Type B pancreatic cell (in vitro differentiated cells): ENCODE measurements around the gene TACR2. TPM values are rescaled to one million over a fixed set of nuclear protein-coding genes. Genes with fewer than 3 reads are reported as not detected.

Experiments
- DNase-seq: peaks from one replicate; pipeline ENCODE4 v3.0.0; 2021; ENCODE audit warnings: mixed read lengths; ENCODE audit not compliant: unreplicated experiment; ENCODE audit errors: extremely low spot score
- H3K27ac Mint-ChIP-seq: 2 replicates; pipeline ENCODE4 v1.8.0; 2021; ENCODE audit warnings: mild to moderate bottlenecking, mixed read lengths
- H3K27me3 Mint-ChIP-seq: 2 replicates; pipeline ENCODE4 v1.8.0; 2021; ENCODE audit warnings: mixed read lengths
- H3K36me3 Mint-ChIP-seq: 2 replicates; pipeline ENCODE4 v1.8.0; 2021; ENCODE audit warnings: mixed read lengths
- H3K4me1 Mint-ChIP-seq: one replicate; pipeline ENCODE4 v1.8.0; 2021; ENCODE audit warnings: mixed read lengths; ENCODE audit not compliant: unreplicated experiment
- H3K4me3 Mint-ChIP-seq: 2 replicates; pipeline ENCODE4 v1.8.0; 2021; ENCODE audit warnings: mild to moderate bottlenecking, mixed read lengths
- H3K9me3 Mint-ChIP-seq: 2 replicates; pipeline ENCODE4 v1.8.0; 2021; ENCODE audit warnings: mixed read lengths
- total RNA-seq: library from RNA; stranded (reverse); gene quantifications from 2 replicates; pipeline ENCODE4 v1.2.1, GENCODE V29; 2021; ENCODE audit warnings: low replicate concordance
- TF ChIP-seq, protein P1 (sequence below): fragments of 200-600 bp; sonication (generic); conservative IDR thresholded peaks from 2 replicates; pipeline ENCODE4 v1.5.0; 2021; ENCODE audit warnings: antibody characterized with exemption, mild to moderate bottlenecking

The TACR2 gene
- total RNA-seq, 1 donor from 2014 or later: not detected

DNA sequence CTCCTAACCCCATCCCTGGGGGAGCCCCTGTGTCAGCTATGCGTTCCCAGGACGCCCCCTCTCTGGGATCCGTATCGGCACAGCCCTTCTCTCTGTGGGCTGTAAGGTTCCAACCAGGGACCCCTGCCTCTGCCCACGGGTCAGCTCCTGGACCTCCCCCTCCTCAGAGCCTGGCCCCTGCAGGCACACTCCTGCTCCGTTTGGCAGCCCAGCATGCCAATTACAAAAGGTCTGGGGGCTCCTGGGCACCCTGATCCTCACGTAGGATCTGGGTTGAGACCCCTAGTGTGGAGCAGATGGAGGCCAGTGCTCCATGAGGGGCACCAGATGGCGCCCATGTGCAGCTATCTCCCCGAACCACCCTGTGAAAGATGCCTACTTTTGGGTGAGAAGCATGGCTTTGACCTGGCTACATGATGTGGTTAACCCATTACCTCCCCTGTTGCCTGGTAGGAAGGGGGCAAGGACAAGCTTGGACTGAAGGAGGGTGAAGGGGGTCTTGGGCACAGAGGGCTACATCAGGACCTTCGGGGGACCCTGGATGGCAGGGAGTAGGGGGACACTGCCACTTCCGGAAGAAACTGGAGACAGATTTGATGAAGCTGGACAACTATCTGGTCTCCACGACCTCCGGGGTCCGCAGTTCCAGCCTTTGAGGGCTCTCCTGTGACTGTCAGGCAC, 9.0 kb downstream of the TACR2 start:
- H3K9me3 Mint-ChIP-seq: no peaks in the 10 kb centered on the region
- H3K4me1 Mint-ChIP-seq: peaks cover 19% of the 10 kb centered on the region
- TF ChIP-seq, protein P1, sequence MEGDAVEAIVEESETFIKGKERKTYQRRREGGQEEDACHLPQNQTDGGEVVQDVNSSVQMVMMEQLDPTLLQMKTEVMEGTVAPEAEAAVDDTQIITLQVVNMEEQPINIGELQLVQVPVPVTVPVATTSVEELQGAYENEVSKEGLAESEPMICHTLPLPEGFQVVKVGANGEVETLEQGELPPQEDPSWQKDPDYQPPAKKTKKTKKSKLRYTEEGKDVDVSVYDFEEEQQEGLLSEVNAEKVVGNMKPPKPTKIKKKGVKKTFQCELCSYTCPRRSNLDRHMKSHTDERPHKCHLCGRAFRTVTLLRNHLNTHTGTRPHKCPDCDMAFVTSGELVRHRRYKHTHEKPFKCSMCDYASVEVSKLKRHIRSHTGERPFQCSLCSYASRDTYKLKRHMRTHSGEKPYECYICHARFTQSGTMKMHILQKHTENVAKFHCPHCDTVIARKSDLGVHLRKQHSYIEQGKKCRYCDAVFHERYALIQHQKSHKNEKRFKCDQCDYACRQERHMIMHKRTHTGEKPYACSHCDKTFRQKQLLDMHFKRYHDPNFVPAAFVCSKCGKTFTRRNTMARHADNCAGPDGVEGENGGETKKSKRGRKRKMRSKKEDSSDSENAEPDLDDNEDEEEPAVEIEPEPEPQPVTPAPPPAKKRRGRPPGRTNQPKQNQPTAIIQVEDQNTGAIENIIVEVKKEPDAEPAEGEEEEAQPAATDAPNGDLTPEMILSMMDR: peak; percentile 46
- DNase-seq: no peak
- H3K27me3 Mint-ChIP-seq: no peaks in the 10 kb centered on the region
- H3K36me3 Mint-ChIP-seq: peaks cover 11% of the 10 kb centered on the region
- no peak overlapping the region for H3K4me3 Mint-ChIP-seq
- H3K27ac Mint-ChIP-seq: peak overlapping the region; percentile 66

DNA sequence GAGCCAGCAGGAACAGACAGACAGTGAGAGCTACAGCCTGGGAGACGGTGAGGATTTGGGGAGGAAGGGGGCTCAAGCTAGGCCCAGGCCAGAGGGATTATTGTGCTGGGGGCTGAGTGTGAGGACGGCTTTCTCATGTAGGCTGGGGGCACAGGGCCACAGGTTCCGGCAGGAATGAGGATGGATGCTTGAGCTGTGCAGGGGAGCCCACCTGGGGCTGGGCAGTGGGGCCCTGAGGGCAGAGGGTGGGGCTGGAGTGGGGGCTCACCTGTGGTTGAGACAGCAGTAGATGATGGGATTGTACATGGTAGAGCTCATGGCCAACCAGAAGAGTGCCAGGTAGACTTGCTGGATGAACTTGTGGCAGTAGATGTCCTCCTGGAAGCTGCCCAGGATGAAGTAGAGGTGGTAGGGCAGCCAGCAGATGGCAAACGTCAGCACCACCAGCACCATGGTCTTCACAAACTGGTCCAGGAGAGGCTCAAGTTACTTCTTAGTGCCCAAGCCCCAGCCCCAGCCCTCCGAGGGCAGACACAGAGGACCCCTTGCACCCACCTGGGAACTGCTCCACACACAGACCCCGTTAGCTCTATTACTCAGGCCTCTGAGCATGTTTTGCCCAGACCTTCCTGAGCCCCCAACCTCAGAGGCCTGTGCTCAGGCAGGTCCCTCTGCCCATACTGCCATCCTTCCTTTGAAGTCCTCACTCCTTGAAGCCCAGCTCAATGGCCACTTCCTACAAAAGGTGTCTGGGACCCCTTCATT, 9.7 kb downstream of the TACR2 start:
- Mint-ChIP-seq H3K4me1 (peaks cover 19% of the 10 kb centered on the region), H3K27me3 (no peaks in the 10 kb centered on the region), H3K36me3 (peaks cover 11% of the 10 kb centered on the region), H3K9me3 (no peaks in the 10 kb centered on the region), H3K27ac (peak overlapping the region; percentile 66), H3K4me3 (no peak overlapping the region)
- TF ChIP-seq, protein P1: no peak
- DNase-seq: no peak

DNA sequence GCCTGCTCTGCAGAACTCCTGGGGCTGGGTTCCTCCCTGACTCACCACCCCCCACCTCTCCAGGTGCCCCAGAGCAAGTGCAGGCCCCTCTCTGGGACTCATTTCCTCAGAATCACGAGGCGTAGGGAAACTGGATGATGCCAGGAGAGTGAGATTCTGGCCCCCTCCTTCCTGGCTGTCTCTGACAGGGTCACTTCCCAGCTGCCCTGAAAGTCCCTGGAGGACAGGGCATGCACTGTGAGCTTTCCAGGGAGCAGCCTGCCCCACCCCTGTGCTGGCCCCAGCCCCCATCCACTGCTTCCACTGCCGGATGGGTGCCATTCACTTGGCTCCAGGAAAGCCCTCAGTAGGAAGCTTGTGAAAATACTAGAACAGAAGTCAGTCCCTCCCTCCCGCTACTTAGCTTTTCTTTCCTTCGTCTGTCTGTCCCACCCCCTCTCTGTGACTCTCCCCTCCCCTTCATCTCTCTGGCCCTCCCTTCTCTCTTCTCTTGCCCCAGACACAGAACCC, 10.4 kb downstream of the TACR2 start:
- H3K4me1 Mint-ChIP-seq: peaks cover 17% of the 10 kb centered on the region
- TF ChIP-seq, protein P1: no peak
- no peaks in the 10 kb centered on the region for H3K27me3 Mint-ChIP-seq
- peaks cover 11% of the 10 kb centered on the region for H3K36me3 Mint-ChIP-seq
- H3K27ac Mint-ChIP-seq: peak overlapping the region; percentile 50
- no peaks in the 10 kb centered on the region for H3K9me3 Mint-ChIP-seq
- H3K4me3 Mint-ChIP-seq: no peak overlapping the region
- no peak for DNase-seq

DNA sequence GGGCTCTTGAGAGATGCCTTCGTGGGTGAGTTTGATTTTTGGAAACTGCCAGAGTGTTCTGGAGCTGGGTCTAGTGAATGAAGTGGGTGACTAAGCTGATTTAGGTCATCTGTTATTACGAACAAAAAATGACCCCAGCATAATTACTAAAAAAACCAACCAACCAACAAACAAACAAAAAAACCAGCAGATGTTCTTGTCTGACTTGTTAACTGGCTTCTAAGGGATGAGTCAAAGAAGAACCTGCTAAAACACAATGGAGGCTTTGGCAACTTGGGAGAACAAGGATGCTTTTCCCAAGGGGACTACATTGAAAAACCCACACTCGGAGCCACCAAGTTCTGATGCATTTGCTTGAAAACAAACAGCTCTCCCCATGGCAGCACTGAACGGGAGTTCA, 11.5 kb downstream of the TACR2 start:
- DNase-seq: no peak
- H3K4me1 Mint-ChIP-seq: peaks cover 9% of the 10 kb centered on the region
- H3K36me3 Mint-ChIP-seq: peaks cover 11% of the 10 kb centered on the region
- H3K9me3 Mint-ChIP-seq: no peaks in the 10 kb centered on the region
- no peaks in the 10 kb centered on the region for H3K27me3 Mint-ChIP-seq
- TF ChIP-seq, protein P1: no peak
- no peak overlapping the region for H3K27ac Mint-ChIP-seq
- H3K4me3 Mint-ChIP-seq: no peak overlapping the region

DNA sequence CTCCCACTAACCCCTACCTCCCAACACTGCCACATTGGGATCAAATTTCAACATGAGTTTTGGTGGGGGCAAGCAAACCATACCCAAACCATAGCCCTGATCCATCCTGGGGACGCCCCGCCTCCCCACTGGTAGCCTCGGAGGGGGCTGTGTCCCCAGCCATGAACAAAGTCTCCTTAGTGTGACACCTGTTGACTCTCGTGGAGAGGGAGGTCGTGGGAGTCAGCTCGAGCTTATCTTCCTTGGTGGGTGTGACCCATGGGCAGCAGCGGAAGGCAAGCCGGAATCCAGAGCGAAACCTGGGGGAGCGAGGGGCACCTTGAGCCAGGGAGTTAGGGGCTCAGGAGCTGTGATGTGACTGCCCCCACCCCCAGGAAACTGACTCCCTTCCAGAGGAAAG, 11.9 kb downstream of the TACR2 start:
- DNase-seq: no peak
- H3K4me1 Mint-ChIP-seq: peaks cover 9% of the 10 kb centered on the region
- TF ChIP-seq, protein P1: no peak
- H3K9me3 Mint-ChIP-seq: no peaks in the 10 kb centered on the region
- no peaks in the 10 kb centered on the region for H3K27me3 Mint-ChIP-seq
- H3K27ac Mint-ChIP-seq: no peak overlapping the region
- no peak overlapping the region for H3K4me3 Mint-ChIP-seq
- peaks cover 11% of the 10 kb centered on the region for H3K36me3 Mint-ChIP-seq
